Spleen (tissue), 7 donors: ENCODE measurements around the gene TOR1B.

Source experiments
- CTCF ChIP-seq, 11 experiments: fragments of 200-600 bp in 7 of 11; fragments of 450-650 bp in 4 of 11; sonication (generic) in 4 of 11; IDR thresholded peaks in 8 of 11; conservative IDR thresholded peaks in 3 of 11; 1 replicate in 7 of 11; 2 replicates in 4 of 11; pipeline versions ENCODE4 v1.4.0 to v1.8.0; 2016 to 2021; ENCODE audit warnings: antibody characterized with exemption in 11 of 11, inconsistent platforms in 4 of 11, mild to moderate bottlenecking in 1 of 11
- POLR2AphosphoS5 ChIP-seq, 3 donors: sonication (generic); formaldehyde crosslinking; IDR thresholded peaks; one replicate each; pipeline ENCODE4 v1.5.1; 2017; ENCODE audit warnings: antibody characterized with exemption in 3 of 3
- donor health status: DM: no; HTN: no; CAD: no; lungs with moderate emphysema.
- donor health status: DM: no; HTN: no; CAD: no.
- donor health status: DM: no; HTN: no; CAD: no.

GRCh38 chr9:129814432-129815223 is 11.6 kb downstream of the TOR1B start:
- TF ChIP-seq CTCF (IDR thresholded peaks at IDR 0.05 in 8 of 11, conservative IDR thresholded peaks at IDR 0.05 in 3 of 11) (no peak), POLR2AphosphoS5 (IDR thresholded peaks at IDR 0.05) (no peak)
